Heart right ventricle (tissue), 16 donors: ENCODE data around the gene SLIRP. TPM values are rescaled to one million over a fixed set of nuclear protein-coding genes. Genes with fewer than 3 reads are reported as not detected.
A peak's percentile ranks its signal among the peaks of the same experiment; 100 is the strongest.
"Not testable (repeated sequence)": the region's sequence is repeated elsewhere in the genome, so short reads cannot be mapped to it uniquely, and the experiment has no call there.

Source experiments
- ATAC-seq, 8 donors: fragments of 200-7000 bp; cut with Tn5 transposase; one replicate each; pipeline ENCODE4 v1.9.1; 2020; ENCODE audit warnings: mild to moderate bottlenecking in 8 of 8, moderate library complexity in 8 of 8, moderate number of reproducible peaks in 1 of 8
- DNase-seq, 2 donors: peaks; one replicate each; pipeline ENCODE4 v3.0.0-alpha.2; 2020
- H3K27ac ChIP-seq, 10 donors: fragments of 200-600 bp; sonication (generic) in 2 of 10; one replicate each; pipeline versions ENCODE4 v1.5.0 to v1.8.0; 2020 to 2022; ENCODE audit warnings: mild to moderate bottlenecking in 3 of 10
- H3K27me3 ChIP-seq, 7 donors: fragments of 200-600 bp; one replicate each; pipeline ENCODE4 v1.8.0; 2021 to 2022; ENCODE audit warnings: mild to moderate bottlenecking in 2 of 7
- H3K36me3 ChIP-seq, 9 donors: fragments of 200-600 bp; sonication (generic) in 1 of 9; one replicate each; pipeline versions ENCODE4 v1.5.0 to v1.8.0; 2020 to 2022; ENCODE audit warnings: mild to moderate bottlenecking in 2 of 9
- H3K4me1 ChIP-seq, 9 donors: fragments of 200-600 bp; sonication (generic) in 1 of 9; one replicate each; pipeline versions ENCODE4 v1.5.0 to v1.8.0; 2020 to 2022; ENCODE audit warnings: mild to moderate bottlenecking in 4 of 9
- H3K4me3 ChIP-seq, 10 donors: fragments of 200-600 bp; sonication (generic) in 2 of 10; one replicate each; pipeline versions ENCODE4 v1.5.0 to v1.8.0; 2020 to 2022; ENCODE audit warnings: mild to moderate bottlenecking in 7 of 10, moderate library complexity in 2 of 10
- H3K9me3 ChIP-seq, 11 donors: fragments of 200-600 bp in 10 of 11; sonication (generic) in 2 of 11; one replicate each; pipeline versions ENCODE4 v1.5.0 to v1.8.0; 2013 to 2022; ENCODE audit warnings: mild to moderate bottlenecking in 2 of 11, control low read depth in 1 of 11, moderate library complexity in 1 of 11
- CTCF ChIP-seq, 9 donors: fragments of 200-600 bp; sonication (generic) in 2 of 9; IDR thresholded peaks; one replicate each; pipeline versions ENCODE4 v1.5.0 to v1.8.0; 2021 to 2022; ENCODE audit warnings: antibody characterized with exemption in 9 of 9, mild to moderate bottlenecking in 5 of 9, moderate library complexity in 1 of 9
- WGBS, 2 donors: extraction: QIAGEN DNeasy Blood & Tissue Kit; methylation state at CpG; one replicate each; pipeline ENCODE4 v1.1.7; 2013; ENCODE audit warnings: inconsistent platforms in 1 of 2; 5-methylcytosine and 5-hydroxymethylcytosine counted together
- intact Hi-C, 10 donors: fragments of 100-400 bp; cut with DNase I; formaldehyde crosslinking; loops; one replicate each; pipeline versions ENCODE4 v1.11.1 to v1.14.2; 2022
- polyA plus RNA-seq, 2 donors: library from polyadenylated mRNA; stranded (reverse); fragments of 200-250 nt; gene quantifications; one replicate each; pipeline ENCODE4 v1.2.3, GENCODE V29; 2013
- total RNA-seq, 10 donors: library from RNA; stranded (reverse); fragmentation: NEBNext Ultra II Directional in 3 of 10; extraction: Animal tissue kit (Norgen Biotek cat#: 25700) in 3 of 10; gene quantifications; one replicate each; pipeline versions ENCODE4 v1.2.1 to v1.2.4, GENCODE V29; 2021 to 2023
- donor health status: Arrhythmogenic right ventricular cardiomyopathy.
- donor health status: ischemic (EF 13 %, LVEDD 7.1; RV severe dilation, severe dysfunction).
- donor health status: healthy with polysubstance abuse.
- donor health status: DM: no; HTN: yes; CAD: no.
- donor health status: DM: no; HTN: no; CAD: no.
- donor health status: ischemic (EF 25% LVEDD 6.9; RV normal size, moderate dysfunction).
- donor health status: ischemic (EF 25% LVEDD 5.7; RV mildly dilated, moderate dysfunction).
- donor health status: healthy.
- donor health status: DM: yes; HTN: yes; CAD: no.
- donor health status: Ischemic cardiomyopathy.
- donor health status: ischemic (EF 35%, LVEDD 5.7; RV mildly dilated, moderate dysfunction).
- donor health status: nonischemic (EF 11% LVEDD 7.7; RV severe dilation, severe dysfunction).
- donor health status: DM: yes; HTN: yes; CAD: no.
- donor health status: PGD.
- donor health status: ischemic (EF 29% LVEDD 5.4; RV normal size, mild dysfunction).
- donor health status: nonischemic (EF 23%, LVEDD 6.1; RV moderate dilation, normal function).

The SLIRP gene
- total and polyA plus RNA-seq, 12 donors: 132 to 1,352 (median 165) TPM

GRCh38 chr14:77738559-77739250 is 30.8 kb downstream of the SLIRP start:
- intact Hi-C loops: no loop called here
- DNase-seq: peak; percentile 24 to 36
- Histone ChIP-seq H3K9me3 (no peaks in the 10 kb centered on the region), H3K27ac (peak overlapping the region in 3 of 10 donors; percentile 14 to 56 (median 38)), H3K27me3 (no peaks in the 10 kb centered on the region), H3K4me1 (peaks cover 0 to 23% (median 13%) of the 10 kb centered on the region in 9 donors), H3K4me3 (no peak overlapping the region), H3K36me3 (peaks cover 0 to 100% (median 43%) of the 10 kb centered on the region in 9 donors)
- WGBS, 2 donors: 52 to 69% methylated on average over 7 of the region's 7 CpGs
- TF ChIP-seq CTCF (IDR thresholded peaks at IDR 0.05): no peak
- ATAC-seq: peak in 7 of 8 donors; percentile 42 to 86 (median 72)

- no peak for TF ChIP-seq CTCF (IDR thresholded peaks at IDR 0.05)
- DNase-seq (no peak), ATAC-seq (no peak)
- peaks cover 0 to 100% (median 41%) of the 10 kb centered on the region in 9 donors for H3K36me3 ChIP-seq
- 80 to 86% methylated on average over 2 of the region's 2 CpGs for WGBS, 2 donors
- peaks cover 0 to 23% (median 13%) of the 10 kb centered on the region in 9 donors for H3K4me1 ChIP-seq
- no peak overlapping the region for H3K4me3 ChIP-seq
- intact Hi-C loops: no loop called here
- H3K9me3 ChIP-seq: no peaks in the 10 kb centered on the region
- no peaks in the 10 kb centered on the region for H3K27me3 ChIP-seq
- no peak overlapping the region for H3K27ac ChIP-seq
Measured at GRCh38 chr14:77741438-77741837, 33.5 kb downstream of the SLIRP start.

- 66 to 78% methylated on average over 4 of the region's 4 CpGs for WGBS, 2 donors
- DNase-seq (no peak), ATAC-seq (no peak)
- Histone ChIP-seq H3K4me3 (no peak overlapping the region), H3K9me3 (no peaks in the 10 kb centered on the region), H3K36me3 (peaks cover 0 to 94% (median 52%) of the 10 kb centered on the region in 9 donors), H3K27ac (no peak overlapping the region), H3K27me3 (no peaks in the 10 kb centered on the region), H3K4me1 (peaks cover 0 to 6% (median 0%) of the 10 kb centered on the region in 9 donors)
- no peak for TF ChIP-seq CTCF (IDR thresholded peaks at IDR 0.05)
- intact Hi-C loops: no loop called here
Measured at GRCh38 chr14:77746064-77746702, 38.3 kb downstream of the SLIRP start.

- H3K27me3 ChIP-seq, H3K27ac ChIP-seq, DNase-seq, intact Hi-C loops, H3K9me3 ChIP-seq, H3K4me3 ChIP-seq, ATAC-seq: not testable (repeated sequence)
- WGBS, 2 donors: 90 to 92% methylated on average over 26 to 33 of the region's 33 CpGs
- peaks cover 0 to 11% (median 0%) of the 10 kb centered on the region in 9 donors for H3K4me1 ChIP-seq
- H3K36me3 ChIP-seq: peaks cover 0 to 92% (median 45%) of the 10 kb centered on the region in 9 donors
Measured at GRCh38 chr14:77747425-77747824, 39.5 kb downstream of the SLIRP start.
